PFSK-1 (cell line): ENCODE results near the gene ADAMTS15.

Experiments used
- POLR2AphosphoS5 ChIP-seq: IDR thresholded peaks from 2 replicates; pipeline ENCODE4 v1.6.1; 2012; ENCODE audit warnings: low read depth, mild to moderate bottlenecking, control low read depth, low read length, moderate library complexity
- TF ChIP-seq, protein P1 (sequence below), 2 experiments: IDR thresholded peaks; 2 replicates each; pipeline versions ENCODE4 v1.6.1 to v1.8.0; 2011 to 2012; ENCODE audit warnings: low read depth in 2 of 2, low read length in 2 of 2, control low read depth in 1 of 2, inconsistent platforms in 1 of 2, mild to moderate bottlenecking in 1 of 2, moderate library complexity in 1 of 2; ENCODE audit not compliant: insufficient read depth in 1 of 2

DNA sequence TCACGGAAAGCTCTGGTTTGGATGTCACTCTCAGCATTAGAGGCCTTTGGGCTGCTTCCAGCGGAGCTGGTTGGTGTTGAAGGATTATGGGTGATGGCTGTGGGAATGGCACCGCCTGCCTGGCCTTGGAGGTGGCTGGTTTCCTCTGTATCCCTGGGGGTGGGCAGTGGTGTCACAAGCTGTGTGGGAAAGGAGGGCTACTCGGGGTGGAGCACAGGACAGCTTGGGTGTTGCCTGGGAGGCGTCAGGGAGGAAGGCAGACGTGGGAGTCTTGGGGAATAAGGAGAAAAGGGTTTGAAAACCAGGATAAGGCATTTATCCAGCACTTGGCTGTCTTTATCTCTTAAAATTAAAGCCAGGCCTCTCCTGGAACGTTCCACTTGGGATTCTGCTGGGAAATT, 71.8 kb downstream of the ADAMTS15 start:
- TF ChIP-seq, protein P1, sequence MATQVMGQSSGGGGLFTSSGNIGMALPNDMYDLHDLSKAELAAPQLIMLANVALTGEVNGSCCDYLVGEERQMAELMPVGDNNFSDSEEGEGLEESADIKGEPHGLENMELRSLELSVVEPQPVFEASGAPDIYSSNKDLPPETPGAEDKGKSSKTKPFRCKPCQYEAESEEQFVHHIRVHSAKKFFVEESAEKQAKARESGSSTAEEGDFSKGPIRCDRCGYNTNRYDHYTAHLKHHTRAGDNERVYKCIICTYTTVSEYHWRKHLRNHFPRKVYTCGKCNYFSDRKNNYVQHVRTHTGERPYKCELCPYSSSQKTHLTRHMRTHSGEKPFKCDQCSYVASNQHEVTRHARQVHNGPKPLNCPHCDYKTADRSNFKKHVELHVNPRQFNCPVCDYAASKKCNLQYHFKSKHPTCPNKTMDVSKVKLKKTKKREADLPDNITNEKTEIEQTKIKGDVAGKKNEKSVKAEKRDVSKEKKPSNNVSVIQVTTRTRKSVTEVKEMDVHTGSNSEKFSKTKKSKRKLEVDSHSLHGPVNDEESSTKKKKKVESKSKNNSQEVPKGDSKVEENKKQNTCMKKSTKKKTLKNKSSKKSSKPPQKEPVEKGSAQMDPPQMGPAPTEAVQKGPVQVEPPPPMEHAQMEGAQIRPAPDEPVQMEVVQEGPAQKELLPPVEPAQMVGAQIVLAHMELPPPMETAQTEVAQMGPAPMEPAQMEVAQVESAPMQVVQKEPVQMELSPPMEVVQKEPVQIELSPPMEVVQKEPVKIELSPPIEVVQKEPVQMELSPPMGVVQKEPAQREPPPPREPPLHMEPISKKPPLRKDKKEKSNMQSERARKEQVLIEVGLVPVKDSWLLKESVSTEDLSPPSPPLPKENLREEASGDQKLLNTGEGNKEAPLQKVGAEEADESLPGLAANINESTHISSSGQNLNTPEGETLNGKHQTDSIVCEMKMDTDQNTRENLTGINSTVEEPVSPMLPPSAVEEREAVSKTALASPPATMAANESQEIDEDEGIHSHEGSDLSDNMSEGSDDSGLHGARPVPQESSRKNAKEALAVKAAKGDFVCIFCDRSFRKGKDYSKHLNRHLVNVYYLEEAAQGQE (IDR thresholded peaks at IDR 0.05; ENCODE audit: insufficient read depth in 1 of 2, low read depth in 2 of 2, low read length in 2 of 2), result no peak
- TF ChIP-seq POLR2AphosphoS5, result no peak
